H9 (cell line): ENCODE data around the gene TRPM3. TPM values are rescaled to one million over a fixed set of nuclear protein-coding genes. Genes with fewer than 3 reads are reported as not detected.

Experiments used
- DNase-seq: peaks from one replicate; pipeline ENCODE4 v3.0.0-alpha.2; 2017
- H2AFZ ChIP-seq: one replicate; pipeline ENCODE4 v1.6.1; 2013; ENCODE audit warnings: mild to moderate bottlenecking, low read length, control low read depth, moderate library complexity
- H2AK5ac ChIP-seq: 2 replicates; pipeline ENCODE4 v1.6.1; 2013; ENCODE audit warnings: low read length, control low read depth, mixed read lengths; ENCODE audit not compliant: insufficient read length
- H2BK120ac ChIP-seq: one replicate; pipeline ENCODE4 v1.6.1; 2013; ENCODE audit warnings: low read depth, mild to moderate bottlenecking, low read length, control low read depth, inconsistent platforms; ENCODE audit not compliant: poor library complexity, severe bottlenecking
- H2BK12ac ChIP-seq: 2 replicates; pipeline ENCODE4 v1.6.1; 2013; ENCODE audit warnings: low read length, control low read depth, mixed read lengths, low read depth; ENCODE audit not compliant: insufficient read length
- H2BK15ac ChIP-seq: 2 replicates; pipeline ENCODE4 v1.6.1; 2013; ENCODE audit warnings: low read depth, low read length, control low read depth
- H2BK20ac ChIP-seq: one replicate; pipeline ENCODE4 v1.6.1; 2013; ENCODE audit warnings: low read depth, mild to moderate bottlenecking, low read length, control low read depth, inconsistent platforms; ENCODE audit not compliant: poor library complexity, severe bottlenecking
- H2BK5ac ChIP-seq: 2 replicates; pipeline ENCODE4 v1.6.1; 2013; ENCODE audit warnings: low read length, control low read depth, mixed read lengths; ENCODE audit not compliant: insufficient read length
- H3K14ac ChIP-seq: 2 replicates; pipeline ENCODE4 v1.6.1; 2013; ENCODE audit warnings: low read length, control low read depth; ENCODE audit not compliant: insufficient read depth
- H3K18ac ChIP-seq: 2 replicates; pipeline ENCODE4 v1.6.1; 2013; ENCODE audit warnings: low read depth, mild to moderate bottlenecking, mixed read lengths, low read length, control low read depth; ENCODE audit not compliant: insufficient read length
- H3K23ac ChIP-seq: 2 replicates; pipeline ENCODE4 v1.6.1; 2013; ENCODE audit warnings: low read length, control low read depth, mixed read lengths, low read depth; ENCODE audit not compliant: insufficient read length
- H3K23me2 ChIP-seq: 2 replicates; pipeline ENCODE4 v1.6.1; 2013; ENCODE audit warnings: low read depth, mild to moderate bottlenecking, mixed read lengths, low read length, control low read depth; ENCODE audit not compliant: insufficient read length, poor library complexity, severe bottlenecking
- H3K27ac ChIP-seq: 2 replicates; pipeline ENCODE4 v1.5.1; 2013; ENCODE audit warnings: low read length, control low read depth, mixed read lengths, low read depth; ENCODE audit not compliant: insufficient read length
- H3K27me3 ChIP-seq: 2 replicates; pipeline ENCODE4 v1.6.1; 2013; ENCODE audit warnings: low read length, control low read depth, inconsistent platforms; ENCODE audit not compliant: insufficient read depth
- H3K4ac ChIP-seq: 2 replicates; pipeline ENCODE4 v1.6.1; 2013; ENCODE audit warnings: low read depth, mild to moderate bottlenecking, control low read depth, inconsistent platforms, low read length, moderate library complexity
- H3K4me1 ChIP-seq: 2 replicates; pipeline ENCODE4 v1.6.1; 2013; ENCODE audit warnings: low read length, control low read depth, inconsistent platforms; ENCODE audit not compliant: insufficient read depth
- H3K4me2 ChIP-seq: 2 replicates; pipeline ENCODE4 v1.6.1; 2013; ENCODE audit warnings: low read length, control low read depth, mixed read lengths; ENCODE audit not compliant: insufficient read length, insufficient read depth
- H3K56ac ChIP-seq: 2 replicates; pipeline ENCODE4 v1.6.1; 2013; ENCODE audit warnings: low read depth, mild to moderate bottlenecking, mixed read lengths, low read length, control low read depth; ENCODE audit not compliant: insufficient read length
- H3K79me1 ChIP-seq: 2 replicates; pipeline ENCODE4 v1.6.1; 2013; ENCODE audit warnings: low read depth, mild to moderate bottlenecking, moderate library complexity, low read length, control low read depth, inconsistent platforms; ENCODE audit not compliant: insufficient read depth, poor library complexity, severe bottlenecking
- H3K79me2 ChIP-seq: 2 replicates; pipeline ENCODE4 v1.6.1; 2013; ENCODE audit warnings: low read length, control low read depth, inconsistent platforms; ENCODE audit not compliant: insufficient read depth
- H3K9ac ChIP-seq: 2 replicates; pipeline ENCODE4 v1.6.1; 2013; ENCODE audit warnings: low read length, control low read depth, mixed read lengths; ENCODE audit not compliant: insufficient read length; ENCODE audit errors: extremely low read depth
- H3K9me3 ChIP-seq: one replicate; pipeline ENCODE4 v1.6.1; 2013; ENCODE audit warnings: low read depth, low read length, inconsistent platforms; ENCODE audit not compliant: control insufficient read depth
- H3T11ph ChIP-seq: one replicate; pipeline ENCODE4 v1.6.1; 2013; ENCODE audit warnings: mild to moderate bottlenecking, low read length, control low read depth, inconsistent platforms
- H4K20me1 ChIP-seq: one replicate; pipeline ENCODE4 v1.6.1; 2013; ENCODE audit not compliant: control insufficient read depth, insufficient read length, insufficient read depth
- H4K5ac ChIP-seq: 2 replicates; pipeline ENCODE4 v1.6.1; 2013; ENCODE audit warnings: low read depth, mild to moderate bottlenecking, mixed read lengths, low read length, control low read depth; ENCODE audit not compliant: insufficient read length
- H4K8ac ChIP-seq: replicated peaks from 2 replicates; pipeline ENCODE4 v1.6.1; 2013; ENCODE audit warnings: low read length, control low read depth, mixed read lengths, low read depth; ENCODE audit not compliant: insufficient read length
- H4K91ac ChIP-seq: 2 replicates; pipeline ENCODE4 v1.6.1; 2013; ENCODE audit warnings: low read depth, mild to moderate bottlenecking, moderate library complexity, mixed read lengths, low read length, control low read depth; ENCODE audit not compliant: insufficient read length
- H3K27ac Mint-ChIP-seq, 3 experiments: 2 replicates in 2 of 3; 3 replicates in 1 of 3; pipeline ENCODE4 v1.8.0; 2020 to 2021; ENCODE audit warnings: mixed read lengths in 3 of 3, mild to moderate bottlenecking in 1 of 3, moderate library complexity in 1 of 3
- H3K27me3 Mint-ChIP-seq: 2 replicates; pipeline ENCODE4 v1.8.0; 2021; ENCODE audit warnings: low read depth, mild to moderate bottlenecking, moderate library complexity, mixed read lengths
- H3K36me3 Mint-ChIP-seq, 3 experiments: 2 replicates in 2 of 3; 3 replicates in 1 of 3; pipeline ENCODE4 v1.8.0; 2020 to 2021; ENCODE audit warnings: low read depth in 3 of 3, mixed read lengths in 3 of 3; ENCODE audit not compliant: insufficient read depth in 1 of 3
- H3K4me1 Mint-ChIP-seq, 2 experiments: 2 replicates each; pipeline ENCODE4 v1.8.0; 2020; ENCODE audit warnings: mixed read lengths in 2 of 2
- H3K4me3 Mint-ChIP-seq, 2 experiments: 2 replicates in 1 of 2; 3 replicates in 1 of 2; pipeline ENCODE4 v1.8.0; 2020 to 2021; ENCODE audit warnings: mild to moderate bottlenecking in 2 of 2, mixed read lengths in 2 of 2, moderate library complexity in 1 of 2
- H3K9me3 Mint-ChIP-seq, 2 experiments: 2 replicates in 1 of 2; 3 replicates in 1 of 2; pipeline ENCODE4 v1.8.0; 2020; ENCODE audit warnings: mild to moderate bottlenecking in 2 of 2, mixed read lengths in 2 of 2, moderate library complexity in 1 of 2
- WGBS: extraction: QIAGEN DNeasy Blood & Tissue Kit; methylation state at CpG from one replicate; pipeline ENCODE4 v1.1.7; 2013; ENCODE audit warnings: missing lambda C conversion rate, low lambda C conversion rate, mixed read lengths; ENCODE audit not compliant: insufficient read length; ENCODE audit errors: extremely low coverage; 5-methylcytosine and 5-hydroxymethylcytosine counted together
- total RNA-seq: library from RNA; stranded (reverse); gene quantifications from 2 replicates; pipeline ENCODE4 v1.2.1, GENCODE V29; 2021
- TF ChIP-seq, protein P1 (sequence below): fragments of 200-600 bp; sonication (generic); conservative IDR thresholded peaks from 3 replicates; pipeline ENCODE4 v1.8.0; 2021; ENCODE audit warnings: antibody characterized with exemption, mild to moderate bottlenecking

The TRPM3 gene
- total RNA-seq, 1 experiment from 2014 or later: 10.3 TPM

DNA sequence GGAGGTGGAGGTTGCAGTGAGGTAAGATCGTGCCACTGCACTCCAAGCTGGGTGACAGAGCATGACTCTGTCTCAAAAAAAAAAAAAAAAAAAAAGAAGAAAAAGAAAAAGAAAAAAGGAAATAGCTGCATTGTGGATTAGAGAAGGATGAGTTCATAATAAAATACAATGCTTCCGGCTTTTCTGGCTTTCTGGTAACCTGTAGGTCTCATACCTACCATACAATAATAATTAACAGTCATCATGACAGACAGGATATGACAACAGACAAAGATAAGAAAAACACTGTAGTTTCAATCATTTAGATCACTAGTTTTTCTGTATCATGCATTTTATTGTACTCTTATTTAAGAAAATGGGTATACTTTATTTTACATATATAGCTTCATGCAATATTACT, 40.7 kb upstream of the TRPM3 start:
- Mint-ChIP-seq H3K27ac (no peak overlapping the region), H3K4me3 (no peak overlapping the region), H3K4me1 (no peaks in the 10 kb centered on the region), H3K27me3 (no peaks in the 10 kb centered on the region), H3K9me3 (no peaks in the 10 kb centered on the region), H3K36me3 (no peaks in the 10 kb centered on the region)
- Histone ChIP-seq H3K79me2 (no peaks in the 10 kb centered on the region), H3K23ac (no peak overlapping the region), H3K14ac (no peak overlapping the region), H3K23me2 (no peaks in the 10 kb centered on the region), H4K20me1 (no peaks in the 10 kb centered on the region), H4K8ac (no peak overlapping the region), H2BK15ac (no peak overlapping the region), H3K27ac (no peak overlapping the region), H3T11ph (no peak overlapping the region), H2AK5ac (no peak overlapping the region), H3K9ac (no peak overlapping the region), H2BK20ac (no peak overlapping the region), H3K56ac (no peak overlapping the region), H3K27me3 (no peaks in the 10 kb centered on the region), H3K4me2 (no peak overlapping the region), H2BK12ac (no peak overlapping the region), H2AFZ (no peak overlapping the region), H3K9me3 (no peaks in the 10 kb centered on the region), H2BK5ac (no peak overlapping the region), H3K4ac (no peak overlapping the region), H2BK120ac (no peak overlapping the region), H4K5ac (no peak overlapping the region), H3K79me1 (no peaks in the 10 kb centered on the region), H4K91ac (no peak overlapping the region), H3K4me1 (no peaks in the 10 kb centered on the region; the same call in 1 of the 2 replicates), H3K18ac (no peak overlapping the region)
- TF ChIP-seq, protein P1, sequence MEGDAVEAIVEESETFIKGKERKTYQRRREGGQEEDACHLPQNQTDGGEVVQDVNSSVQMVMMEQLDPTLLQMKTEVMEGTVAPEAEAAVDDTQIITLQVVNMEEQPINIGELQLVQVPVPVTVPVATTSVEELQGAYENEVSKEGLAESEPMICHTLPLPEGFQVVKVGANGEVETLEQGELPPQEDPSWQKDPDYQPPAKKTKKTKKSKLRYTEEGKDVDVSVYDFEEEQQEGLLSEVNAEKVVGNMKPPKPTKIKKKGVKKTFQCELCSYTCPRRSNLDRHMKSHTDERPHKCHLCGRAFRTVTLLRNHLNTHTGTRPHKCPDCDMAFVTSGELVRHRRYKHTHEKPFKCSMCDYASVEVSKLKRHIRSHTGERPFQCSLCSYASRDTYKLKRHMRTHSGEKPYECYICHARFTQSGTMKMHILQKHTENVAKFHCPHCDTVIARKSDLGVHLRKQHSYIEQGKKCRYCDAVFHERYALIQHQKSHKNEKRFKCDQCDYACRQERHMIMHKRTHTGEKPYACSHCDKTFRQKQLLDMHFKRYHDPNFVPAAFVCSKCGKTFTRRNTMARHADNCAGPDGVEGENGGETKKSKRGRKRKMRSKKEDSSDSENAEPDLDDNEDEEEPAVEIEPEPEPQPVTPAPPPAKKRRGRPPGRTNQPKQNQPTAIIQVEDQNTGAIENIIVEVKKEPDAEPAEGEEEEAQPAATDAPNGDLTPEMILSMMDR: no peak
- DNase-seq: no peak
- WGBS: no CpG with 5 or more reads among the region's 2 CpGs
